ENCODE measurements around the gene TPRX1.
"Not testable (repeated sequence)": the region's sequence is repeated elsewhere in the genome, so short reads cannot be mapped to it uniquely, and the experiment has no call there.

The TPRX1 gene, protein sequence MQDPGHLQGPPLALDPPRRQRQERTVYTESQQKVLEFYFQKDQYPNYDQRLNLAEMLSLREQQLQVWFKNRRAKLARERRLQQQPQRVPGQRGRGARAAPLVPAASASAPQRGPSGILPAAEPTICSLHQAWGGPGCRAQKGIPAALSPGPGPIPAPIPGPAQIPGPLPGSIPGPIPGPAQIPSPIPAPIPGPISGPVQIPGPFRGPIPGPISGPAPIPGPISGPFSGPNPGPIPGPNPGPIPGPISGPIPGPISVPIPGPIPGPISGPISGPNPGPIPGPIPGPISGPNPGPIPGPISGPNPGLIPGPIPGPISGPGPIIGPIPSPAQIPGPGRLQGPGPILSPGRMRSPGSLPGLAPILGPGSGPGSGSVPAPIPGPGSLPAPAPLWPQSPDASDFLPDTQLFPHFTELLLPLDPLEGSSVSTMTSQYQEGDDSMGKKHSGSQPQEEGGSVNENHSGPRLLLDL

DNA sequence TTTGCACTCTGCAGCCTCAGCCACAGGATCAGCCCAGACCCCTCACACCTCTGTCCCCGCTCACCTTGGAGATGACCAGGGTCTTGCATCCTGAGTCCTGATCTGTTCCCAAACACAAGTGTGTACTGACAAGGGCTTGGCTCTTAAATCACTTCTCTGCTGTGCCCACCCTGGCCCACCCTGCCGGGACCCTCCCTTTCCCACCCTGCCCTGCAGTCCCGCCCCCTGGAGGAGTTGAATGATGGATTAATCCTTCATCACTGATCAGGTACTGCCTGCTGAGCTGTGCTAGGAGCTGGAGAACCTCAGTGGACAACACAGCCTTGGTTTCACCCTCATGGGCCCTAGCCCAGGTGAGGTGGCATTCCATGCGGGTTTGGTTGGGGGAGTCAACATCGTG is at the start of gene TPRX1:
TPRX1 (minus strand) TSS at position 101 of the 400 bp plus-strand sequence; CDS start at position 89, 12 bp downstream.
- not testable (repeated sequence) for DNase-seq (ENCODE audit: low read depth in 2 of 3, low spot score in 1 of 3)

DNA sequence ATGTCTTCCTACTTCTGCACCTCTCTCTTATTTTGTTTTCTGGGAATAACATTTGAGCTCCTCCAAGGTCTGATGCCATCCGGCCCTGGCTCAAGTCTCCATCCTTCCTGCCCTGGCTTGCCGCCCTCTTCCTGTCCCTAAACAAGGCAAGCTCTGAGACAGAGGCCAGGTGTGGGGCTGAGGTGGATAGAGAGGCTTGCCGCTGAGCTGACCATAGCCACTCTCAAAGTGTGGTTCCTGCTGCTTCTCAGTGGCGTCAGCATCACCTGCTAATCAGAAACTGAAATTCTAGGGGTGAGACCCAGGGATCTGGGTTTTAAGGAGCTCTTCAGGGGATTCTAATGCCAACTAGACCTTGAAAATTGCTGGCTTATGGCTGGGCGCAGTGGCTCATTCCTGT is 48.7 kb upstream of the TPRX1 start:
- DNase-seq (ENCODE audit: low read depth in 2 of 3, low spot score in 1 of 3), result no peak

DNA sequence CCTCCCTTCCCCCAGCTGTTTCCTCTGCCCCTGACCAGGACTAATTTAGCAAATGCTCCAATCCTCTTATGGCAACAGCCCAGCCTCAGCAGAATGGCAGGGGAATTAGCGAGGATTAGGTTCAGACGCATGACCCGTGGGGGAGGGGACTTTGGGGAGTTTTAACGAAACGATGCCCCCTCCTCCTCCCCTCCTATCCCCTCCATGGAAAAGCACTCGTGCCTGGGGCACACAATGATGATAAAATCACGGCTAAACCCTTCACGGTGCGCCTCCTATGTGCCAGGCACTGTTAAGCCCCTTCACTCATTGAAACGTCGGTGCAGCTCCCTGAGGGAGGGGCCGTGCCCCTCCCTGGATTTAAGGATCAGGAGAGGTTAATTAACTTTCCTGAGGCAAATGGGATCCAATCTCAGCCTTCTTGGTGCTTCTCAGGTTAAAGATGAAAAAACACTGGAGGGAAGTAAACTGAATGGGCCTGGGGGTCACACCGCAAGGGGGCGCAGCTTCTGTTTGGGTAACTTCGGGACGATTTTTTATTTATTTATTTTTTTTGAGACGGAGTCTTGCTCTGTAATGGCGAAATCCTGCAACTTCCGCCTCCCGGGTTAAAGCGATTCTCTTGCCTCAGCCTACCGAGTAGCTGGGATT is 44.6 kb upstream of the TPRX1 start:
- peak; percentile 27 to 47 (median 28) for DNase-seq (ENCODE audit: low read depth in 2 of 3, low spot score in 1 of 3)

DNA sequence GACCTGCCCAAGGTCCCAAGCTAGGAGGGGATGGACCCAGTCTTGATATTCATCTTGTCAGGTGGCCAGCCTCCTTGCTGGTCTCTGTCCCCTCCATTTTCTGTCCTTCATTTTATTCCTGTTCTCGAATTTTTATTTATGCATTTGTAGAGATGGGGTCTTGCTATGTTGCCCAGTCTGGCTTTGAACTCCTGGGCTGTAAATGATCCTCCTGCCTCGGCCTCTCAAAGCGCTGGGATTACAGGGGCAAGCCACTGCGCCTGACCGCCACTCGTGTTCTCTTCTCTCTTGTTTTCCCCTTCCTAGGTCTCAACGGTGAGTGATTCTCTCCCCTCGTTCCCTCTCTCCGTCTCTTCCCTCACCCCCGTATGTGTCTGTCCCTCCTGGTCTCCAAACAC is 44.1 kb upstream of the TPRX1 start:
- no peak for DNase-seq (ENCODE audit: low read depth in 2 of 3, low spot score in 1 of 3)

DNA sequence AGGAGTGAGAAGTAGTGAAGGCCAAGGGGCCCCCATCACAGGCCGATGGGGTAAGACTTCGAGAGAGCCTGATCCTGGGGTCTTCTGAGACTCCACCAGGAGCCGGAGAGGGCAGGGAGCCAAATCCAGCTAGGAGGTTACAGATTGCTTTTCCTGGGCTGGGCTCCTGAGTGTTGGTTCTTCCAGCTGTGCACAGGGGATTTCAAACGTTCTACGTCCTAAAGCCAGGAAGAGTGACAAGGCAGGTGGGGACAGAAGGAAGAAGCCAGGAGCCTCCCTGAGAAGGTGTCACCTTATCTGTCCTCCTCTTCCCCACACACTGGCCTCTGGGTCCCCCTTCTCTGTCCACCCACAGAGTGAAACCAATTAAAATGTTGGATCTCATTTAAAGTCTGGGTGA is 38.6 kb upstream of the TPRX1 start:
- DNase-seq (ENCODE audit: low read depth in 2 of 3, low spot score in 1 of 3), result no peak

DNA sequence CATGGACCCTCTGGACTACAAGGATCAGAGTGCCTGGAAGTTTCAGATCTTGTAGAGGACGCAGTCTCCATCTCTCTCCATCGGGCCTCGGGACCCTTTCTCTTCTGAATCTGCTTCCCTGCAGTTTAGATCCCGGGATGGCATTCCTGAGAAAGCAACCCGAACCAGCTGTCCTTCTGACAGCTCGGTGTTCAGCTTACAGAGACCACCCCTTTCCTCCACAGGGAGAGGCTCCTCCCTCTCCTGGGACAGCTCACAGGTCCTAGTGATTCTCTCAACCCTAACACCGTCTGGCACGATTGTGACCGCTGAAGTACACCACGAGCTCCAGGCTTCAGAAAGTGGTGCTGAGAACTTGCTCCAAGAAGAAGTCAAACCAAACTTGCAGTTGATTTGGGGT is 35.6 kb upstream of the TPRX1 start:
- no peak for DNase-seq (ENCODE audit: low read depth in 2 of 3, low spot score in 1 of 3)

DNA sequence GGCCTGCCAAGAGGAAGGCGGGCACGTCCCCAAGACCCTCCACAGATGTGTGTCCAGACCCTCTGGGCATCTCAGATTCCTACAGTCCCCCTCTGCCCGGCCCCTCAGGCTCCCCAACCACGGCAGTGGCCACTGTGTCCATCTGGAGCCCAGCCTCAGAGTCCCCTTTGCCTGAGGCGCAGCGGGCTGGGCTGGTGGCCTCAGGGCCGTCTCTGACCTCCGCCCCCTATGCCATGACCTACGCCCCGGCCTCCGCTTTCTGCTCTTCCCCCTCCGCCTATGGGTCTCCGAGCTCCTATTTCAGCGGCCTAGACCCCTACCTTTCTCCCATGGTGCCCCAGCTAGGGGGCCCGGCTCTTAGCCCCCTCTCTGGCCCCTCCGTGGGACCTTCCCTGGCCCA is 35.1 kb upstream of the TPRX1 start:
- no peak for DNase-seq (ENCODE audit: low read depth in 2 of 3, low spot score in 1 of 3)

DNA sequence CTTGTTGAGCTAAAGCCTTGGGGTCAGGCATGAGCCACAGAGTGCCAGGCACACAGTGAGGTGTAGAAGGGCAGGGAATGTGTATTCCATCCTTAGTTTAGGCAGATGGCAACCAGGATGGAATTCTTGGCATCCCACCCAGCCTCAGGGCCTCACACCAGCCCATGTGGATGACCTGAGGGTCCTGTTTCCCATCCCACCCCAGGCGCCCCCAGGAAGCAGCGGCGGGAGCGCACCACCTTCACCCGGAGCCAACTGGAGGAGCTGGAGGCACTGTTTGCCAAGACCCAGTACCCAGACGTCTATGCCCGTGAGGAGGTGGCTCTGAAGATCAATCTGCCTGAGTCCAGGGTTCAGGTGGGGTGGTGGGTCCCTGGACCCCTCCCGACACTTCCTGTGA is 31.7 kb upstream of the TPRX1 start:
- no peak for DNase-seq (ENCODE audit: low read depth in 2 of 3, low spot score in 1 of 3)

DNA sequence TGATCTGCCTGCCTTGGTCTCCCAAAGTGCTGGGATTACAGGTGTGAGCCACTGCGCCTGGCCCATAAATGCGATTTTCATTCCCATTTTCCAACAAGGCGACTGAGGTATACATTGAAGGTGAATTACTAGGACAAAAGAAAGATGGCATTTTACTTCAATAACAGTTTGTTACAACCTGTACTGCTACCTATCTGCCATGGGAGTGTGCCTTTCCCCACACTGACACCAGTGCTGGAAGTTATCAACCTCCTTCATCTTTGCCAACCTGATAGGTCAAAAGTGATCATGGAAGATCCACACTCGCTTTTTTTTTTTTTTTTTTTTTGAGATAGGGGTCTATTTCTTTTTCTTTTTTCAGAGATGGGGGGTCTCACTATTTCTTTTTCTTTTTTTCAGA is 28.4 kb upstream of the TPRX1 start:
- DNase-seq (ENCODE audit: low read depth in 2 of 3, low spot score in 1 of 3), result no peak

DNA sequence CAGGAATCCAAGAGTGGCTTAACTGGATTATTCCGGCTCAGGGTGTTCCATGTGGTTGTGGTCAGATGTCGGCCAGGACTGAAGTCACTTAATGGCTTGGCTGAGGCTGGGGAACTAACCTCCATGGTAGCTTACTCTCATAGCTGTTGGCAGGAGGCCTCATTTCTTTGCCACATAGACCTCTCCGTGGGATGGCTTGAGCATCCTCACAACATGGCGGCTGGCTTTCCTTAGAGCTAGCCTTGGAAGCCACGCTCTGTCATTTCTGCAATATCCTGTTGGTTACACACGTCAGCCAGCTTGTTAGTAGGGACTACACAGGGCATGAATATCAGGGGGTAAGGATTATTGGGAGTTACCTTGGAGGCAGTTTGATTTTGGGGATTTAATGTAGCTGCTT is 22.4 kb upstream of the TPRX1 start:
- no peak for DNase-seq (ENCODE audit: low read depth in 2 of 3, low spot score in 1 of 3)

DNA sequence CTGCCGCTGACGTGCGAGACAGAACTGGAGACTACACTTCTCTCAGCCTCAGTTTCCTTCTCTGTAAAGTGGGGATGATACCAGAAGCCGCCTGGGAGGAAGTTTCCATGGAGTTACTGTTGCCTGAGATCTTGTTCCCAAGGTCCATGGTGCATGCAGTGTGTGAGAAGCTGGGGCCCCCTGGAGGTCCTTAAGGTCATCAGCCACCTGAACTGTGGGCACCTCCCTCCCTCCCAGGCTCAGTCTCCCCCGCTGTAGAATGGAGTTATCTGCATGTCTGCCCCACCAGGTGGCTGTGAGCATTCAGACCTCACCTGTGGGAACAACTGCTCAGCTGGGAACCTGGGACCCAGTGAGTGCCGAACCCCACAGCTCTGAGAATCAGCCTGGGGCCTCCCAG is 20.0 kb upstream of the TPRX1 start:
- DNase-seq (ENCODE audit: low read depth in 2 of 3, low spot score in 1 of 3), result no peak

DNA sequence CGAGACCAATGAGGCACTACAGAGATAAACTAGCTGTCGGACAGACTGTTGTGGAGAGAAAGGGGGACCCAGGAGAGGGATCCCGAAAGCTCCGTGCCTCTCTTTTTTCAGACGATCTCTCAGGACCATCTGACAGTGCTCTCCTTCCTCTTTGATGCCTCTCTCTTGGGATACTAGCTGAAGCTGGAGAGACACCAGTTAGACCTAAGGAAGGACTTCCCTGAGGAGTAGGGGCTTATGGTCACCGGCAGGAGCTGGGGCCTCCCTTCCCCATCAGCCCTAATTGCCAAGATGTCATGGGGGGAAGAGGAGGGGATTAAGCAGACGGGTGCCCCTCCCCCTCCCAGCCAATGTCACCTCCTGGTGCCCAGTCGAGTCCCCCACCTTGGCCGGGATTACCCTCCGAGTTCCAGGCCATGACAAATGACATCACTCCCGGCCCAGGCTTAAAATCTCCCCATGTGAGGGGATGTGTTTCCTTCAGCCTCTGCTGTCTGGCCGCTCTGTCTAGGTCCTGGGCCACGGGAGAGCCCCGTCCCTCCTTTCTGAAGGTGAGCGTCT is 17.2 kb upstream of the TPRX1 start, which contains the start of gene CRX:
CRX (plus strand) TSS at position 478 of the 561 bp plus-strand sequence. CDS start 12,507 bp downstream, outside the sequence.
- DNase-seq (ENCODE audit: low read depth in 2 of 3, low spot score in 1 of 3), result no peak

DNA sequence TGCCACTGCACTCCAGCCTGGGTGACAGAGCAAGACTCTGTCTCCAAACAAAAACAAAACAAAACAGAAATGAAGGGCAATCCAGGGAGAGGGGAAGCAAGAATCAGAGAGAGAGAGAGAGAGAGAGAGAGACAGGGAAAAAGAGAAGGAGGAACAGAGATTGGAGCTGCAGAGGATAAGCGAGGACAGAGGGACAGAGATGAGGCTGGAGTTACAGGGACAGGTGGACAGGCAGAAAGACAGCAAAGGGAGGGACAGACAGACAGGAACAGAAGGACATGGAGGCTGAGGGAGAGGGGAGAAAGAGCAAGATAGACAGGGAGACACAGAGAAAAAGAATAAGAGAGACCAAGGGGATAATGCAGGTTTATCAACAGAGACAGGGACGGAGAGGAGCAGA is 16.1 kb upstream of the TPRX1 start:
- DNase-seq (ENCODE audit: low read depth in 2 of 3, low spot score in 1 of 3), result no peak

DNA sequence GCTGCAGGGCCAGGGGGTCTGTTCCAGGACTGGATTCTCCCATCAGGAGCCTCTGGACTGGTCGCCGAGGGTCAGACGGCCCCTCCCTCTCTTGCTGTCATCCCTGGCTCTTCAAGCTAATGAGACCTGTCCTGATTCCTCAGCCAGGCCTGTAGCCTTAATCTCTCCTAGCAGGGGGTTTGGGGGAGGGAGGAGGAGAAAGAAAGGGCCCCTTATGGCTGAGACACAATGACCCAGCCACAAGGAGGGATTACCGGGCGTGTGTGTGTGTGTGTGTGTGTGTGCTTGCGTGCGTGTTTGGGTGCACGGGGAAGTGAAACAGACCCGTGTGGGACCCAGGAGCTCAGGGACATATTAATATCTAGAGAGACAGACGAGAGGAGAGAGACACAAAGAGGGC is 15.5 kb upstream of the TPRX1 start:
- DNase-seq (ENCODE audit: low read depth in 2 of 3, low spot score in 1 of 3), result no peak

DNA sequence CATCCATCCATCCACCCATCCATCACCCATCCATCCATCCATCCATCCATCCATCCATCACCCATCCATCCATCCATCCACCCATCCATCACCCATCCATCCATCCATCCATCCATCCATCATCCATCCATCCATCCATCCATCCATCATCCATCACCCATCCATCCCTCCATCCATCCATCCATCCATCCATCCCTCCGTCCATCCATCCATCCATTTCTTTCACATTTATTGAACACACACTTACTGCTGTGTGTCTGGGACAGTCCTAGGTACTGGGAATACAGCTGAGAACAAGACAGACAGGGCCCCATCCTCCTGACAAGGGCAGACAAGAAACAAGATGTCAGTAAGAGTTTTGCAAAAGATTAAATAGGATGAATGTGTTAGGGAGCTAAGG is 13.9 kb upstream of the TPRX1 start:
- DNase-seq (ENCODE audit: low read depth in 2 of 3, low spot score in 1 of 3), result not testable (repeated sequence)

DNA sequence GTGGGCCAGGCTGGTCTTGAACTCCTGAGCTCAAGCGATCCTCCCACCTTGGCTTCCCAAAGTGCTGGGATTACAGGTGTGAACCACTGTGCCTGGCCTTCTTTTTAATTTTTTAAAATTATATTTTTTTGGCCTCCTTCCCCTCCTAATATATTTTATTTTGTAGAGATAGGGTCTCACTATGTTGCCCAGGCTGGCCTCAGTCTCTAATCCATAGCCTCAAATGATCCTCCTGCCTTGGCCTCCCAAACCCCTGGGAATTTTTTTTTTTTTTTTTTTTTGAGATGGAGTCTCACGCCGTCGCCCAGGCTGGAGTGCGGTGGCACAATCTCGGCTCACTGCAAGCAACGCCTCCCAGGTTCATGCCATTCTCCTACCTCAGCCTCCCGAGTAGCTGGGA is 11.9 kb upstream of the TPRX1 start:
- DNase-seq (ENCODE audit: low read depth in 2 of 3, low spot score in 1 of 3), result not testable (repeated sequence)

DNA sequence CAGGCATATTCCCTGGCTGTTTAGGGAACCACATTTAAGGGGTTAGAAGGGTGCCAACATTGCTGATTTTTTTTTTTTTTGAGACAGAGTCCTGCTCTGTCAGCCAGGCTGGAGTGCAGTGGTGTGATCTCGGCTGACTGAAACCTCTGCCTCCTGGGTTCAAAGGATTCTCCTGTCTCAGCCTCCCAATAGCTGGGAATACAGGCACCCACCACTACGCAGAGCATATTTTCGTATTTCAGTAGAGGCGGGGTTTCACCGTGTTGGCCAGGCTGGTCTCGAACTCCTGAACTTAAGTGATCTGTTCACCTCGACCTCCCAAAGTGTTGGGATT is 9.6 kb upstream of the TPRX1 start:
- DNase-seq (ENCODE audit: low read depth in 2 of 3, low spot score in 1 of 3), result no peak

DNA sequence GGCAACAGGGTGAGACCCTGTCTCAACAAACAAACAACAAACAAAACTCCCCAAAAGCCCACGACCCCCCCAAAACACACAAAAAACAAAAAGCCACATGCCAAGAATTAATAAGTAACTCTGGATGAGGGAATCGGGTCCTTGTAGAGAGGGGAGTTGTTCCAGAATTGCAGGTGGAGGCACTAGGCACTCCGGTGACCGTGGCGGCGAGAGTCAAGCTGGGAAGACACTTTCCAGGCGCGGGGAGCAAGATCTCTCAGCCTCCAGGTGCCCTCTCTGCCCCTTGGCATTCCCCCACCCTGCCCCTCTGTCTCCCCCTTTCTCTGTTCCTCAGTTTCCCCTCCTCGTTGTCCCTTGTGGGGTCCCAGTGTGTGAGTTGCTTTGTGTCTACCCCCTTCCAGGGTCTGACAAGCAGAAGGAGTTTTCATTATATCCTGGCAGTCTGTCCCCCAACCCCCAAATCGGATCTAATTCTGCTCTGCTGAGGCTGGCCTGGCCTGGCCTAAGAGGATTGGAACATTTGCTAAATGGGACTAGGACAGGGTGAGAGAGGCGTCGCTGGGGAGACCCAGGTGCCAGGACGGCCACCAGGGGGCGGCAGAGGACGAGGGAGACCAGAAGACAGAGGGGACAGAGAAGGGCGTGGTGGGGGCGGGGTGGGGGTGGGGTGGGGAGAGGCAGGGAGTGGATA is 9.1 kb upstream of the TPRX1 start:
- peak; percentile 62 to 84 (median 80) for DNase-seq (ENCODE audit: low read depth in 2 of 3, low spot score in 1 of 3)

DNA sequence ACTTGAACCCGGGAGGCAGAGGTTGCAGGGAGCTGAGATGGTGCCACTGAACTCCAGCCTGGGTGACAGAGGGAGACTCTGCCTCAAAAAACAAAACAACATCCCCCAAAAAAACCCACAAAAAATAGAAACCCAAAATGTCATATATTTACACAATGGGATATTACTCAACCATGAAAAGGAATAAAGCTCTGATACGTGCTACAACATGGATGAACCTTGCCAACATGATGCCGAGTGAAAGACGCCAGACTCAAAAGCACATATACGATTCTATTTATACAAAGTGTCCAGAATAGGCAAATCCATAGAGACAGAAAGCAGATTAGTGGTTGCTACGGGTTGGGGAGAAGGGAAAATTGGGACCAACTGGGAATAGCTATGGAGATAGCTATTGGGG is 2.1 kb upstream of the TPRX1 start:
- no peak for DNase-seq (ENCODE audit: low read depth in 2 of 3, low spot score in 1 of 3)

DNA sequence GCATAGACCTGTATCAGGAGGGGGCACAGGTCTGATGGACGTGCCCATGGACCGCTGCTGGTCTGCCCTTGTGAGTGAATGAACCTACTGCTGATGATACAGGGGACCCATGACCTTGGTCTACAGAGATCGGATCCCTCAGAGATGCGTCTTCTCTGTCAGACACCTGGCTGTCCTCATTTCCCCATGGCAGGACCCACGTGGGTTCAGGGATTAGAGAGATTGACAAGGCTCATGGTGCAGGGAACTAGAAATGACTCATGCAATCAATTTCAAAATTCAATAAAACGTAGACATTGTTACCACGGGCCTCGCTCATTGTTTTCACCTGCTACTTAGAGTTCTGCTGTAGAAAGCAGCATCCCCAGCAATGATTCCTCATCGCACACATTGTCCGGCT is 962 bp upstream of the TPRX1 start:
- no peak for DNase-seq (ENCODE audit: low read depth in 2 of 3, low spot score in 1 of 3)

DNA sequence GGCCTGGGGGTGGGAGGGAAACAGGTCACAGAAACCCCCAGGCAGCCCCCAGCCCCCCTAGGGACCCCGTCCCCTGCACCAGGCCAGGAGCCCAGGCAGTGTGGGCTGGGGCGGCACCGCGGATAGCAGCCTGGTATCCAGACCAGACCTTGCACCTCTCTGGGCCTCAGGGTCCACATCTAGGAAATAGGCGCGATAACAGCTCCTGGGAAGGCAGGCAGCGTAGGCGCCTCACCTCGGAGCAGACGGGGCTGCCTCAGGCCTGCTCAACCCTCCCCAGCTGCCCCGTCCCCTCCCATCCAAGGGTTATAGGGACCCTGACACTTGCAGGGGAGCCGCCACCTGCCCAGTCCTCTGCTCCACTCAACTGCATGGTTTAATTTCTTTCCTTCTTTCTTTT is 680 bp downstream of the TPRX1 start:
- DNase-seq (ENCODE audit: low read depth in 2 of 3, low spot score in 1 of 3), result not testable (repeated sequence)

DNA sequence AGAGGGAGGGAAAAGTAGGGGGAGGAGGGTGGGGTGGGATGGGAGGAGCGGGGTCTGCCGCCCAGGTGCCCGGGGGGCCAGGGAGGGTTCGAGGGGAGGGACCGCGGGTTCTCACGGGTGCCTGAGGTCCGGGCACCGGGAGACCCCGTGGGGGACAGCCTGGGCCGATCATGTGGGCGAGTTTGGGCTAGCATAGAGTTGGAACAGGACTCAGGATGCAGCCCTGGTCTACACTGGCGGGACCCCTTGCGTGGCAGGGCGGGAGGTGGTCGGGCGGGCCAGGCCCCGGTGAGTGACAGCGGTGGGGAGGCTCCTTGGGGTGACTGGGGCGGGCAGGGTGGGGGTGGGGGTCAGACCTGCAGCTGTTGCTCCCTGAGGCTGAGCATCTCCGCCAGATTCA is 1.2 kb downstream of the TPRX1 start:
- not testable (repeated sequence) for DNase-seq (ENCODE audit: low read depth in 2 of 3, low spot score in 1 of 3)
